Smooth muscle cell (in vitro differentiated cells): ENCODE measurements around the gene ITGB6. TPM values are rescaled to one million over a fixed set of nuclear protein-coding genes. Genes with fewer than 3 reads are reported as not detected.

Experiments
- DNase-seq: peaks from one replicate; lab custom pipeline; 2025; ENCODE audit not compliant: unreplicated experiment; lab: John Stamatoyannopoulos, UW
- H2AFZ ChIP-seq: fragments of 200-600 bp; sonication (generic); 2 replicates; pipeline ENCODE4 v1.6.0; 2016; ENCODE audit warnings: antibody characterized with exemption, low read depth, mild to moderate bottlenecking
- H3F3A ChIP-seq: fragments of 200-600 bp; sonication (generic); 2 replicates; pipeline ENCODE4 v1.6.0; 2017; ENCODE audit warnings: antibody characterized with exemption, low read depth
- H3K27ac ChIP-seq: fragments of 200-600 bp; sonication (generic); 2 replicates; pipeline ENCODE4 v1.5.1; 2016; ENCODE audit warnings: low read depth, mild to moderate bottlenecking
- H3K27me3 ChIP-seq: fragments of 200-600 bp; sonication (generic); 2 replicates; pipeline ENCODE4 v1.6.1; 2016; ENCODE audit warnings: low read depth, mild to moderate bottlenecking
- H3K36me3 ChIP-seq: fragments of 200-600 bp; sonication (generic); 2 replicates; pipeline ENCODE4 v1.5.1; 2016; ENCODE audit warnings: low read depth
- H3K4me1 ChIP-seq: fragments of 200-600 bp; sonication (generic); 2 replicates; pipeline ENCODE4 v1.5.1; 2016; ENCODE audit warnings: low read depth
- H3K4me2 ChIP-seq: fragments of 200-600 bp; sonication (generic); 2 replicates; pipeline ENCODE4 v1.6.0; 2016; ENCODE audit warnings: mild to moderate bottlenecking
- H3K4me3 ChIP-seq: fragments of 200-600 bp; sonication (generic); 2 replicates; pipeline ENCODE4 v1.5.1; 2016; ENCODE audit warnings: mild to moderate bottlenecking
- H3K79me2 ChIP-seq: fragments of 200-600 bp; sonication (generic); 2 replicates; pipeline ENCODE4 v1.6.0; 2016; ENCODE audit warnings: low read depth, mild to moderate bottlenecking
- H3K9ac ChIP-seq: fragments of 200-600 bp; sonication (generic); 2 replicates; pipeline ENCODE4 v1.6.0; 2016; ENCODE audit warnings: low read depth
- H3K9me3 ChIP-seq: fragments of 200-600 bp; sonication (generic); replicated peaks from 2 replicates; pipeline ENCODE4 v1.5.1; 2016; ENCODE audit warnings: low read depth
- H4K20me1 ChIP-seq: fragments of 200-600 bp; sonication (generic); 2 replicates; pipeline ENCODE4 v1.6.0; 2016; ENCODE audit warnings: low read depth
- CTCF ChIP-seq: fragments of 200-600 bp; sonication (generic); IDR thresholded peaks from 2 replicates; pipeline ENCODE4 v1.5.1; 2017; ENCODE audit warnings: borderline replicate concordance, mild to moderate bottlenecking, antibody characterized with exemption; ENCODE audit not compliant: insufficient read depth, poor library complexity, severe bottlenecking
- WGBS: methylation state at CpG from one replicate; pipeline ENCODE4 v1.1.7; 2016; ENCODE audit warnings: low lambda C conversion rate; 5-methylcytosine and 5-hydroxymethylcytosine counted together
- polyA plus RNA-seq: library from polyadenylated mRNA; unstranded; fragments of >200 nt; fragmentation: Nextera tagmentation; extraction: Ambion mirVana; gene quantifications from 2 replicates; pipeline ENCODE4 v1.2.1, GENCODE V29; 2016
- total RNA-seq: library from RNA; depleted of rRNA; stranded (reverse); fragments of >200 nt; gene quantifications from 2 replicates; pipeline ENCODE4 v1.2.3, GENCODE V29; 2014

ITGB6 gene
- total and polyA plus RNA-seq, 2 experiments from 2014 or later = 15.2 to 181 TPM

GRCh38 chr2:160141419-160141818, 58.7 kb downstream of the ITGB6 start:
- Histone ChIP-seq H3K79me2 (no peaks in the 10 kb centered on the region), H3K4me3 (no peak overlapping the region), H3K9ac (no peak overlapping the region), H3K4me1 (no peaks in the 10 kb centered on the region), H2AFZ (no peak overlapping the region), H3K27ac (no peak overlapping the region), H4K20me1 (no peaks in the 10 kb centered on the region), H3K36me3 (no peaks in the 10 kb centered on the region), H3K27me3 (no peaks in the 10 kb centered on the region), H3F3A (no peaks in the 10 kb centered on the region), H3K4me2 (no peak overlapping the region), H3K9me3 (no peaks in the 10 kb centered on the region)
- 80% methylated on average over 4 of the region's 4 CpGs for WGBS
- no peak for DNase-seq
- no peak for TF ChIP-seq CTCF

DNA sequence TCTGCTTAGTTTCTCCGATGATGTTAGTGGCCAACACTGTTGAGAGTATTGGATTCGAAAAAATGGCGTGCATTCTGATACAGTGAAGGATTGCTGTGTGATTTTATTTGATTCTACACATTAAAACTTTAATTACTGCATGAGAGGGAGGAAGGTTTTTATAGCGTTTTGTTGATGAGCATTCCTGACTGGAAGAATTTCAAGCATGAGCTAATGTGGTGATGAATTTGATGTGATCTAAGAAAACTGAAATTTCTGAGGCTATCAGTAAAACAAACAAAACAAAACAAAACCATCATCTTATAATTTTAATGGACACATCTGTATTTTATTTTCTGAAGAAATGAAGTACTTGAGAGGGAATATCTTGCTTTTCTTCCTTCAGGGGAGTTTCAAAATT, 59.6 kb downstream of the ITGB6 start:
- Histone ChIP-seq H2AFZ (no peak overlapping the region), H3K9ac (no peak overlapping the region)
- DNase-seq = no peak

GRCh38 chr2:160139991-160140390, 60.1 kb downstream of the ITGB6 start:
- WGBS = 97% methylated on average over 1 of the region's 1 CpG
- no peak for DNase-seq
- no peak overlapping the region for H3K4me2 ChIP-seq
- H3K9ac ChIP-seq = no peak overlapping the region
- H3F3A ChIP-seq = no peaks in the 10 kb centered on the region
- no peaks in the 10 kb centered on the region for H4K20me1 ChIP-seq
- no peaks in the 10 kb centered on the region for H3K79me2 ChIP-seq
- no peaks in the 10 kb centered on the region for H3K27me3 ChIP-seq
- H3K27ac ChIP-seq = no peak overlapping the region
- H3K36me3 ChIP-seq = no peaks in the 10 kb centered on the region
- no peaks in the 10 kb centered on the region for H3K4me1 ChIP-seq
- H2AFZ ChIP-seq = no peak overlapping the region
- H3K4me3 ChIP-seq = no peak overlapping the region
- no peak for TF ChIP-seq CTCF
- H3K9me3 ChIP-seq = no peaks in the 10 kb centered on the region

More for the DNA sequence above, 59.6 kb downstream of the ITGB6 start:
- H3K27ac ChIP-seq = no peak overlapping the region
- no peaks in the 10 kb centered on the region for H3K9me3 ChIP-seq
- H3K79me2 ChIP-seq = no peaks in the 10 kb centered on the region
- no peaks in the 10 kb centered on the region for H3K27me3 ChIP-seq
- H3F3A ChIP-seq = no peaks in the 10 kb centered on the region
- 88% methylated on average over 4 of the region's 4 CpGs for WGBS
- no peak overlapping the region for H3K4me2 ChIP-seq
- H3K36me3 ChIP-seq = no peaks in the 10 kb centered on the region
- no peaks in the 10 kb centered on the region for H3K4me1 ChIP-seq
- H3K4me3 ChIP-seq = no peak overlapping the region
- H4K20me1 ChIP-seq = no peaks in the 10 kb centered on the region
- no peak for TF ChIP-seq CTCF

DNA sequence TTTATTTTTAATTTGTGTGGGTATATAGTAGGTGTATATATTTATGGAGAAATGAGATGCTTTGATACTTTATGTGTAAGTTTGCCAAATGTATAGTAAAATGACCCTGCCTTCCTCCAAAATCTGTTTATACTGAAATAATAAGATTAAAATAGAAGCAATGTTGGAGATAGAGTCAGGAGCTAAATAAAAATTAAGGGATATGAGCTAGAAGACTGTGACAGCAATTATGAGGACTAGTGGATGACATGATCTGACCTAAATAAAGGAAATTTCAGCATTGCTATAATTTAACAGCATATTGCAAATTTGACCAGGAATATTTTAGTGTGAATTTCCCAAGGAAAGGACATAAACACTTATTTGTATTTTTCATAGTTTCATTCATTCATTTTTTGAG, 60.7 kb downstream of the ITGB6 start:
- H3K79me2 ChIP-seq = no peaks in the 10 kb centered on the region
- DNase-seq = no peak
- no peaks in the 10 kb centered on the region for H3K27me3 ChIP-seq
- no peak overlapping the region for H3K27ac ChIP-seq
- no peak overlapping the region for H3K4me3 ChIP-seq
- no peak for TF ChIP-seq CTCF
- no peak overlapping the region for H3K4me2 ChIP-seq
- no peak overlapping the region for H3K9ac ChIP-seq
- H4K20me1 ChIP-seq = no peaks in the 10 kb centered on the region
- no peak overlapping the region for H2AFZ ChIP-seq
- H3F3A ChIP-seq = no peaks in the 10 kb centered on the region
- no peaks in the 10 kb centered on the region for H3K36me3 ChIP-seq
- no peaks in the 10 kb centered on the region for H3K4me1 ChIP-seq
- H3K9me3 ChIP-seq = no peaks in the 10 kb centered on the region
